HS-27A (cell line): ENCODE data around the gene ABRAXAS1.

Source experiments
- DNase-seq: peaks from one replicate; pipeline ENCODE4 v3.0.0-alpha.2; 2012; ENCODE audit warnings: low read depth, missing footprints

The ABRAXAS1 gene

GRCh38 chr4:83449009-83449408 lies 35.9 kb downstream of the ABRAXAS1 start:
- no peak for DNase-seq

- no peak for DNase-seq
Observed at GRCh38 chr4:83440899-83441298, 44.0 kb downstream of the ABRAXAS1 start.

- no peak for DNase-seq
Observed at GRCh38 chr4:83440148-83440814, 44.6 kb downstream of the ABRAXAS1 start.

GRCh38 chr4:83438719-83439118 lies 46.2 kb downstream of the ABRAXAS1 start:
- no peak for DNase-seq

- DNase-seq: no peak
Observed at GRCh38 chr4:83436680-83437079, 48.2 kb downstream of the ABRAXAS1 start.

- no peak for DNase-seq
Observed at GRCh38 chr4:83431200-83431599, 53.7 kb downstream of the ABRAXAS1 start.

- DNase-seq: no peak
Observed at GRCh38 chr4:83418211-83418610, 66.7 kb downstream of the ABRAXAS1 start.

GRCh38 chr4:83417566-83417965 lies 67.3 kb downstream of the ABRAXAS1 start:
- DNase-seq: no peak

- no peak for DNase-seq
Observed at GRCh38 chr4:83413676-83414075, 71.2 kb downstream of the ABRAXAS1 start.
